Prostate gland (tissue), 2 donors: ENCODE results near the gene ADM5.

Source experiments
- CTCF ChIP-seq, 4 experiments: fragments of 200-600 bp in 2 of 4; fragments of 450-650 bp in 2 of 4; sonication (generic) in 2 of 4; IDR thresholded peaks; 1 replicate in 3 of 4; 2 replicates in 1 of 4; pipeline ENCODE4 v1.5.1; 2016 to 2019; ENCODE audit warnings: antibody characterized with exemption in 4 of 4, mild to moderate bottlenecking in 2 of 4, moderate library complexity in 2 of 4
- POLR2AphosphoS5 ChIP-seq: sonication (generic); formaldehyde crosslinking; IDR thresholded peaks from one replicate; pipeline ENCODE4 v1.6.1; 2017; ENCODE audit warnings: antibody characterized with exemption

- TF ChIP-seq CTCF (IDR thresholded peaks at IDR 0.05) = no peak
- TF ChIP-seq POLR2AphosphoS5 = no peak
Observed at GRCh38 chr19:49687150-49687549, 2.2 kb upstream of the ADM5 start.
